Testis (tissue), 2 donors: ENCODE data around the gene NCAM1.

ENCODE experiments used
- CTCF ChIP-seq, 3 experiments: fragments of 450-650 bp in 2 of 3; fragments of 200-600 bp in 1 of 3; sonication (generic) in 1 of 3; IDR thresholded peaks; one replicate each; pipeline ENCODE4 v1.5.1; 2016 to 2019; ENCODE audit warnings: antibody characterized with exemption in 3 of 3, mild to moderate bottlenecking in 2 of 3, moderate library complexity in 1 of 3
- POLR2A ChIP-seq: fragments of 450-650 bp; IDR thresholded peaks from one replicate; pipeline ENCODE4 v1.6.1; 2017; ENCODE audit warnings: antibody characterized with exemption, mild to moderate bottlenecking, moderate library complexity

DNA sequence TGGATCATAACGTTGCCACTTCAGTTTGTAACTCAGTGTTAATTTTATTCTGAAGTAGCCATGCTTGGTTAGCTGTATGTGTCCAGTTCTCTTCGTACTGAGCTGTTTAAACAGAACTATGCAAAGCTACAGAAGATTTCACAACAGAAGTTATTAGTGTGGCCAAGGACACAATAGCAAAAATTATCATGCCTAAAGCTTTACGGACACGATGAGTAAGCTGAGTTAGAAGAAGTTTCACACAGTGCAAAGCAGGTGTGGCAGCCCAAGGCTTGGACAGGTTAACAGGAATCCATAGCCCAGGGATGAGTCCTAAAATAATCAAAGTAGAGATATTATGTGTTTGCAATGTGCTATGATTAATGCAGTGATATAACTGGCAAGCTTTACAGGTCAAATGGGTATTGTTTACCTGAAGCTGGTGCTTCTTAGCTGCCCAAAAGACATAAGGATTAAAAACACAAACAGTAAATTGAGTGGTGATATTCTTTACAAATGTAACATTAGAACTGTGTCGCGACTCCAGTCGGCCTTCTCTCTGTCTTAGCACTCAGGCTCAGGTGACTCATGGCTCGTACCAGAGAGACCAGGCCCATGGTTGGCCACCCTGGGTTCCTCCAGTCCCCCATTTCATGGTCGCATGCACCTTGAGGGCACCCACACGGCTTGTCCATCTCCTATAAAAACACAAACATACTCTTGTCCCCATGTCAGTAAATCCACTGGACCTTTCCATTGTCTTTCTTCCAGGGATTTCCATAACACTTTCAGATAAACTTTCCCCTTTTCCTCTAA is 35.5 kb upstream of the NCAM1 start:
- TF ChIP-seq CTCF (IDR thresholded peaks at IDR 0.05) (no peak), POLR2A (no peak)
